Loucy (cell line): ENCODE data around the gene HOXA10.

Experiments used
- EZH2phosphoT487 ChIP-seq: fragments of 200-600 bp; IDR thresholded peaks from 2 replicates; pipeline ENCODE4 v1.6.1; 2018; ENCODE audit warnings: antibody characterized with exemption, mild to moderate bottlenecking, moderate library complexity, borderline replicate concordance
- TF ChIP-seq, protein P1 (sequence below): fragments of 200-600 bp; sonication (generic); conservative IDR thresholded peaks from 2 replicates; pipeline ENCODE4 v1.5.1; 2014; ENCODE audit warnings: mild to moderate bottlenecking, antibody characterized with exemption, low read length

DNA sequence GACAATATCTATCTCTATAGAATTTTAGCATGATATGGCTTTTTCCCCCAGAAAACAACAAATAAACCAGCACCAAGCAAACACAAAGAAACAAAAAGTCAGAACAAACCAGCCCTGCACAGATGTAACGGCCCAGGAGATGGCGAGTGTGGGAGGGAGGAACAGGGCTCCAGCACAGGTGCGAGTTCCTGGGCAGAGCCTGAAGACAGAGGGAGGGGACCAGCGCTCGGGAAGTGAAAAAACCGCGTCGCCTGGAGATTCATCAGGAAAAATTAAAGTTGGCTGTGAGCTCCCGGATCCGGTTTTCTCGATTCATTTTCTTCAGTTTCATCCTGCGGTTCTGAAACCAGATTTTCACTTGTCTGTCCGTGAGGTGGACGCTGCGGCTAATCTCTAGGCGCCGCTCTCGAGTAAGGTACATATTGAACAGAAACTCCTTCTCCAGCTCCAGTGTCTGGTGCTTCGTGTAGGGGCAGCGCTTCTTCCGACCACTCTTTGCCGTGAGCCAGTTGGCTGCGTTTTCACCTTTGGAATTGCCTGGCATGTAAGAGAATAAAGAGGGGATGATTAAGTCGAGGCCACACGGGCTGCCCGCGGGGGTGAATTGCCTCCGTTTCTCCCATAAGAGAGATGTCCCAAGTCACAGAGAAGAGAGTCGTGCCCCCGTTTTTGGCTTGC is 2.3 kb downstream of the HOXA10 start:
- TF ChIP-seq EZH2phosphoT487, result no peak
- TF ChIP-seq, protein P1, sequence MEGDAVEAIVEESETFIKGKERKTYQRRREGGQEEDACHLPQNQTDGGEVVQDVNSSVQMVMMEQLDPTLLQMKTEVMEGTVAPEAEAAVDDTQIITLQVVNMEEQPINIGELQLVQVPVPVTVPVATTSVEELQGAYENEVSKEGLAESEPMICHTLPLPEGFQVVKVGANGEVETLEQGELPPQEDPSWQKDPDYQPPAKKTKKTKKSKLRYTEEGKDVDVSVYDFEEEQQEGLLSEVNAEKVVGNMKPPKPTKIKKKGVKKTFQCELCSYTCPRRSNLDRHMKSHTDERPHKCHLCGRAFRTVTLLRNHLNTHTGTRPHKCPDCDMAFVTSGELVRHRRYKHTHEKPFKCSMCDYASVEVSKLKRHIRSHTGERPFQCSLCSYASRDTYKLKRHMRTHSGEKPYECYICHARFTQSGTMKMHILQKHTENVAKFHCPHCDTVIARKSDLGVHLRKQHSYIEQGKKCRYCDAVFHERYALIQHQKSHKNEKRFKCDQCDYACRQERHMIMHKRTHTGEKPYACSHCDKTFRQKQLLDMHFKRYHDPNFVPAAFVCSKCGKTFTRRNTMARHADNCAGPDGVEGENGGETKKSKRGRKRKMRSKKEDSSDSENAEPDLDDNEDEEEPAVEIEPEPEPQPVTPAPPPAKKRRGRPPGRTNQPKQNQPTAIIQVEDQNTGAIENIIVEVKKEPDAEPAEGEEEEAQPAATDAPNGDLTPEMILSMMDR, result 0 out of 2 replicates have a peak, but pooled peaks have one; percentile 10
